Lung (tissue), 12 donors: Measurements from ENCODE around the gene DNM2. TPM values are rescaled to one million over a fixed set of nuclear protein-coding genes. Genes with fewer than 3 reads are reported as not detected.

Experiments
- ATAC-seq: fragments of 200-7000 bp; cut with Tn5 transposase; one replicate; pipeline ENCODE4 v1.9.1; 2020; ENCODE audit warnings: moderate number of reproducible peaks; ENCODE audit not compliant: insufficient read depth, low FRiP score
- DNase-seq, 3 donors: peaks; one replicate each; pipeline ENCODE4 v3.0.0-alpha.2; 2013 to 2017
- H3K27ac ChIP-seq, 2 donors: one replicate each; pipeline ENCODE4 v1.5.1; 2013; ENCODE audit warnings: mild to moderate bottlenecking in 2 of 2, moderate library complexity in 2 of 2, control low read depth in 1 of 2, inconsistent platforms in 1 of 2, low read depth in 1 of 2, low read length in 1 of 2
- H3K27me3 ChIP-seq, 3 donors: one replicate each; pipeline ENCODE4 v1.5.1; 2013; ENCODE audit warnings: low read length in 2 of 3; ENCODE audit not compliant: control insufficient read depth in 3 of 3, insufficient read depth in 3 of 3
- H3K36me3 ChIP-seq, 4 donors: one replicate each; pipeline ENCODE4 v1.5.1; 2013; ENCODE audit warnings: low read length in 4 of 4, mild to moderate bottlenecking in 1 of 4, moderate library complexity in 1 of 4; ENCODE audit not compliant: control insufficient read depth in 4 of 4, insufficient read depth in 4 of 4
- H3K4me1 ChIP-seq, 5 donors: one replicate each; pipeline ENCODE4 v1.5.1; 2013; ENCODE audit warnings: low read length in 5 of 5, mild to moderate bottlenecking in 2 of 5, moderate library complexity in 1 of 5; ENCODE audit not compliant: control insufficient read depth in 5 of 5, insufficient read depth in 5 of 5
- H3K4me3 ChIP-seq: one replicate; pipeline ENCODE4 v1.5.1; 2013; ENCODE audit warnings: mild to moderate bottlenecking, control low read depth, moderate library complexity
- H3K9ac ChIP-seq, 2 donors: one replicate each; pipeline ENCODE4 v1.5.1; 2013; ENCODE audit warnings: low read length in 2 of 2, control low read depth in 1 of 2; ENCODE audit not compliant: insufficient read depth in 1 of 2
- H3K9me3 ChIP-seq, 4 donors: one replicate each; pipeline ENCODE4 v1.5.1; 2013; ENCODE audit warnings: low read length in 3 of 4, mild to moderate bottlenecking in 1 of 4, moderate library complexity in 1 of 4; ENCODE audit not compliant: control insufficient read depth in 4 of 4, insufficient read depth in 3 of 4
- WGBS, 2 donors: extraction: QIAGEN DNeasy Blood & Tissue Kit; methylation state at CpG; one replicate each; pipeline ENCODE4 v1.1.7; 2013; 5-methylcytosine and 5-hydroxymethylcytosine counted together
- polyA plus RNA-seq, 2 donors: library from polyadenylated mRNA; stranded (reverse); fragments of 200-250 nt; gene quantifications; one replicate each; pipeline ENCODE4 v1.2.1, GENCODE V29; 2013
- total RNA-seq, 2 donors: library from RNA; depleted of rRNA in 1 of 2; stranded (reverse); fragments of >200 nt in 1 of 2; gene quantifications; one replicate each; pipeline ENCODE4 v1.2.1, GENCODE V29; 2014 to 2021
- TF ChIP-seq, protein P1 (sequence below): IDR thresholded peaks from 2 replicates; pipeline ENCODE4 v1.5.1; 2012; ENCODE audit warnings: mild to moderate bottlenecking; ENCODE audit errors: control extremely low read depth, extremely low read depth
- donor health status: control.
- donor health status: control.
- donor health status: Bipolar disorder and iron deficiency.
- donor health status: healthy.
- donor health status: DM: yes; HTN: yes; CAD: no.

DNM2 gene
- total and polyA plus RNA-seq, 4 donors = 172 to 277 (median 204) TPM

DNA sequence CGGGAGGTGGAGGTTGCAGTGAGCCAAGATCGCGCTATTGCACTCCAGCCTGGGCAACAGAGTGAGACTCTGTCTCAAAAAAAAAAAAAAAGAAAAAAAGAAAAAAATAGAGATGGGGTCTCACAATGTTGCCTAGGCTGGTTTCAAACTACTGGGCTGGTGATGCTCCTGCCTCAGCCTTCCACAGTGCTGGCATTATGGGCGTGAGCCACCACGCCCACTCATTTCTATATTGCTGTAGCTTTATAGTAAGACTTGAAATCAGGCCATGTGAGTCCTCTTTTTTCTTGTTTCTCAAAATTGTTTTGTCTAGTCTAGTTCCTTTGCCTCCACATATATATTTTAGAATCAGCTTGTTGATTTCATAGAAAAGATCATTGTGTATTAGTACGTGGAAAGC is 18.3 kb downstream of the DNM2 start:
- Histone ChIP-seq H3K36me3 (peaks cover 0 to 2% (median 0%) of the 10 kb centered on the region in 4 donors), H3K4me1 (peaks cover 0 to 20% (median 3%) of the 10 kb centered on the region in 5 donors), H3K9ac (no peak overlapping the region), H3K4me3 (no peak overlapping the region), H3K9me3 (peaks cover 0 to 2% (median 0%) of the 10 kb centered on the region in 4 donors), H3K27ac (peak overlapping the region in 1 of 2 donors; percentile 24), H3K27me3 (no peaks in the 10 kb centered on the region)
- TF ChIP-seq, protein P1, sequence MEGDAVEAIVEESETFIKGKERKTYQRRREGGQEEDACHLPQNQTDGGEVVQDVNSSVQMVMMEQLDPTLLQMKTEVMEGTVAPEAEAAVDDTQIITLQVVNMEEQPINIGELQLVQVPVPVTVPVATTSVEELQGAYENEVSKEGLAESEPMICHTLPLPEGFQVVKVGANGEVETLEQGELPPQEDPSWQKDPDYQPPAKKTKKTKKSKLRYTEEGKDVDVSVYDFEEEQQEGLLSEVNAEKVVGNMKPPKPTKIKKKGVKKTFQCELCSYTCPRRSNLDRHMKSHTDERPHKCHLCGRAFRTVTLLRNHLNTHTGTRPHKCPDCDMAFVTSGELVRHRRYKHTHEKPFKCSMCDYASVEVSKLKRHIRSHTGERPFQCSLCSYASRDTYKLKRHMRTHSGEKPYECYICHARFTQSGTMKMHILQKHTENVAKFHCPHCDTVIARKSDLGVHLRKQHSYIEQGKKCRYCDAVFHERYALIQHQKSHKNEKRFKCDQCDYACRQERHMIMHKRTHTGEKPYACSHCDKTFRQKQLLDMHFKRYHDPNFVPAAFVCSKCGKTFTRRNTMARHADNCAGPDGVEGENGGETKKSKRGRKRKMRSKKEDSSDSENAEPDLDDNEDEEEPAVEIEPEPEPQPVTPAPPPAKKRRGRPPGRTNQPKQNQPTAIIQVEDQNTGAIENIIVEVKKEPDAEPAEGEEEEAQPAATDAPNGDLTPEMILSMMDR = no peak
- DNase-seq = no peak
- 89 to 95% methylated on average over 6 of the region's 6 CpGs for WGBS, 2 donors
- no peak for ATAC-seq

DNA sequence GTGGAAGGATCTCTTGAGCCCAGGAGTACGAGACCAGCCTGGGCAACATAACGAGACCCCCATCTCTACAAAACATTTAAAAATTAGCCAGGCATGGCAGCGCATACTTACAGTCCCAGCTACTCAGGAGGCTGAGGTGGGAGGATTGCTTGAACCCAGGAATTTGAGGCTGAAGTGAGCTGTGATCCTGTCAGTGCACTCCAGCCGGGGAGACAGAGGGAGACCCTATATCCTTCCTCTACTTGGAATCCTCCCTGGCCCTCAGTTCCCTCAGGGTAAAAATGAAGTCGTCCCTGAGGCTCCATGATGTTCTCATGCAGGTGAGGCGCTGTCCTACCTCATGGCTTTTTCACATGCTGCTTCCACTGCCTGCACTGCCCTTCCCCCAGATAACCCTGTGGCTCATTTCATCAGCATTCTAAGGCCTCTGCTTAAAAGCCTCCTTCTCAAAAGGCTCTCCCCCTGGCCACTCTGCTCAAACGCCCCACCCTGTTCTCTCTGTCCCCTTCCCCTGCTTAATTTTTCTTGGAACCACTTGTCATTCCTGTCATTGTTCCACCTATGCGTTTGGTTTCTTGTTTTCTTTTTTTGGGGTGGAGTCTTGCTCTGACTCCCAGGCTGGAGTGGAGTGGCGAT is 19.2 kb downstream of the DNM2 start:
- Histone ChIP-seq H3K9ac (no peak overlapping the region), H3K36me3 (peaks cover 0 to 2% (median 0%) of the 10 kb centered on the region in 4 donors), H3K27me3 (no peaks in the 10 kb centered on the region), H3K9me3 (peaks cover 0 to 2% (median 0%) of the 10 kb centered on the region in 4 donors), H3K27ac (peak overlapping the region in 1 of 2 donors; percentile 92), H3K4me1 (peaks cover 0 to 19% (median 3%) of the 10 kb centered on the region in 5 donors), H3K4me3 (no peak overlapping the region)
- 73% methylated on average over 9 of the region's 9 CpGs for WGBS, 2 donors
- TF ChIP-seq, protein P1 = no peak
- no peak for DNase-seq
- peak; percentile 52 for ATAC-seq

DNA sequence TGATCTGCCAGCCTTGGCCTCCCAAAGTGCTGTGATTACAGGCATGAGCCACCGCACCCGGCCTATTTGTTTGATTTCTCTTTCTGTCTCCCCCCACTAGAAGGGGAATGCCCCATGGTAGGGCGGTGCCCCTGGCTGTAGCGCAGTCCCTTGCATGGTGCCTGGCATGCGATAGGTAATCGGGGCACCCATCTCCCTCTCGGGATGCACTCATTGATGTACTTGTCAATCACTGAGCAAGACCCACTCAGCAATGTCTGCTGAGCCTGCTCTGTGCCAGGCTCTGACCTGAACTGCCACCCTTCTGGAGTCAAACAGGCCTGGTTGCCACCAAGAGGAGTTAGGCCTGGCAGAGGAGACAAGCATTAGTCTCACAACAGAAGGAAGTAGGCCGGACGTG is 19.8 kb downstream of the DNM2 start:
- Histone ChIP-seq H3K4me3 (no peak overlapping the region), H3K36me3 (peaks cover 0 to 2% (median 0%) of the 10 kb centered on the region in 4 donors), H3K4me1 (peaks cover 0 to 26% (median 8%) of the 10 kb centered on the region in 5 donors), H3K27ac (peak overlapping the region in 1 of 2 donors; percentile 92), H3K9ac (no peak overlapping the region), H3K27me3 (no peaks in the 10 kb centered on the region), H3K9me3 (peaks cover 0 to 2% (median 0%) of the 10 kb centered on the region in 4 donors)
- TF ChIP-seq, protein P1 = no peak
- DNase-seq (no peak), ATAC-seq (no peak)
- 84 to 89% methylated on average over 9 of the region's 9 CpGs for WGBS, 2 donors

DNA sequence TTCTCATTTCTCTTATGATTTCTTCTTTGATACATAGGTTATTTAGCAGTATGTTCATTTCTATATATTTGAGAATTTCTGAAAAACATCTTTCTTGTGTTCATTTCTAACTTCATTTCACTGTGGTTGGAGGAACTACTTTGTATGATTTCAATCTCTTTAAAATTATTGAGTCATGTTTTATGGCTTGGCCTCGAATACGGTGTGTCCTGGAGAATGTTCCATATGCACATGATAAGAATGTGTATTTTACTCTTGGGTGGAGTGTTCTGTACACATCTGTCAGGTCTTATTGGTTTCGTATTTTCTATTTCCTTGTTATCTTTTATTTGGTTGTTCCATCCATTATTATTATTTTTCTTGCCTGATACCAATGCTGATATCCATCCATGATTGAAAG is 22.9 kb downstream of the DNM2 start:
- H3K9ac ChIP-seq = no peak overlapping the region
- no peaks in the 10 kb centered on the region for H3K27me3 ChIP-seq
- TF ChIP-seq, protein P1 = no peak
- WGBS, 2 donors = 62 to 86% methylated on average over 3 of the region's 3 CpGs
- peaks cover 0 to 2% (median 0%) of the 10 kb centered on the region in 4 donors for H3K36me3 ChIP-seq
- DNase-seq (no peak), ATAC-seq (no peak)
- peaks cover 0 to 2% (median 0%) of the 10 kb centered on the region in 4 donors for H3K9me3 ChIP-seq
- no peak overlapping the region for H3K4me3 ChIP-seq
- H3K27ac ChIP-seq = no peak overlapping the region
- H3K4me1 ChIP-seq = peaks cover 0 to 37% (median 8%) of the 10 kb centered on the region in 5 donors
